ENCODE results near the gene ASIP. TPM values are rescaled to one million over a fixed set of nuclear protein-coding genes. Genes with fewer than 3 reads are reported as not detected.

ASIP gene
- total and polyA plus RNA-seq, 3 donors from 2014 or later = 0.65 to 2.1 TPM; not detected in 1

- WGBS, 2 donors = 94 to 96% methylated on average over 5 to 6 of the region's 6 CpGs
These were observed 75.1 kb downstream of the ASIP start for GRCh38 chr20:34316196-34316814.

More at GRCh38 chr20:34316196-34316814, 75.1 kb downstream of the ASIP start:
- TF ChIP-seq CTCF (IDR thresholded peaks at IDR 0.05) (no peak), POLR2A (IDR thresholded peaks at IDR 0.05) (no peak)
- DNase-seq = no peak
- Histone ChIP-seq H3K36me3 (ENCODE audit: low read depth, missing control alignments) (no peaks in the 10 kb centered on the region), H3K4me1 (peaks cover 5% of the 10 kb centered on the region), H3K9me3 (no peaks in the 10 kb centered on the region), H3K4me3 (no peak overlapping the region), H3K27me3 (no peaks in the 10 kb centered on the region), H3K27ac (no peak overlapping the region)
- intact Hi-C loops (cut with DNase I; ENCODE audit: low total_unique reads) = loop anchor here (10.0 kb wide), 2 partner anchors 122 to 158 kb away; no protein-coding TSS in a partner anchor

Other genes starting within 250 kb of the ASIP start
- 100 to 1,000 TPM; 184 to 224 TPM for gene RALY, start 247.5 kb upstream of the ASIP start, total RNA-seq
- 247 TPM for gene RALY, start 247.5 kb upstream of the ASIP start, polyA plus RNA-seq (ENCODE audit: insufficient read depth, low read depth, low replicate concordance)
- gene EIF2S2, start 129.2 kb upstream of the ASIP start, total RNA-seq = 10 to 100 TPM; 41.9 to 45.4 TPM
- 48.9 TPM for gene EIF2S2, start 129.2 kb upstream of the ASIP start, polyA plus RNA-seq (ENCODE audit: insufficient read depth, low read depth, low replicate concordance)
- gene AHCY, start 61.9 kb downstream of the ASIP start, total RNA-seq = 100 to 1,000 TPM; 127 to 178 TPM
- 237 TPM for gene AHCY, start 61.9 kb downstream of the ASIP start, polyA plus RNA-seq (ENCODE audit: insufficient read depth, low read depth, low replicate concordance)
- gene ITCH, start 121.8 kb downstream of the ASIP start, total RNA-seq = 100 to 1,000 TPM in 1 of 2 donors, 10 to 100 TPM in 1; 88.1 to 107 TPM
- 75.4 TPM for gene ITCH, start 121.8 kb downstream of the ASIP start, polyA plus RNA-seq (ENCODE audit: insufficient read depth, low read depth, low replicate concordance)